Naive thymus-derived CD8-positive, alpha-beta T cell (primary cell): ENCODE data around the gene RPH3AL. TPM values are rescaled to one million over a fixed set of nuclear protein-coding genes. Genes with fewer than 3 reads are reported as not detected.
A peak's percentile ranks its signal among the peaks of the same experiment; 100 is the strongest.
"Not testable (repeated sequence)": the region's sequence is repeated elsewhere in the genome, so short reads cannot be mapped to it uniquely, and the experiment has no call there.

Experiments used
- ATAC-seq, 2 donors: fragments of 150-1000 bp; cut with Tn5 transposase in 1 of 2; sonication (Bioruptor Pico), chemical (Tn5 transposase) in 1 of 2; 1 replicate in 1 of 2; 2 replicates in 1 of 2; pipeline ENCODE4 v1.10.0; 2021; ENCODE audit warnings: mild to moderate bottlenecking in 2 of 2, moderate library complexity in 2 of 2
- POLR2A ChIA-PET: fragments of 350-600 bp; sonication (Branson Sonifier 250); formaldehyde crosslinking; loops from one replicate; lab custom pipeline; 2021; ENCODE audit warnings: antibody characterized with exemption; lab: Charles Lee
- DNase-seq, 10 donors: peaks; one replicate each; pipeline versions ENCODE4 v3.0.0 to v3.0.0-alpha.2; 2020 to 2022
- H3K27ac Mint-ChIP-seq, 10 donors: one replicate each; pipeline ENCODE4 v1.8.0; 2020 to 2022; ENCODE audit warnings: mild to moderate bottlenecking in 10 of 10, mixed read lengths in 10 of 10, moderate library complexity in 4 of 10, inconsistent platforms in 1 of 10
- H3K27me3 Mint-ChIP-seq, 5 donors: one replicate each; pipeline ENCODE4 v1.8.0; 2021 to 2022; ENCODE audit warnings: mixed read lengths in 5 of 5
- H3K36me3 Mint-ChIP-seq, 3 donors: one replicate each; pipeline ENCODE4 v1.8.0; 2020 to 2022; ENCODE audit warnings: mixed read lengths in 3 of 3, mild to moderate bottlenecking in 2 of 3, inconsistent platforms in 1 of 3
- H3K4me1 Mint-ChIP-seq, 4 donors: one replicate each; pipeline ENCODE4 v1.8.0; 2021 to 2022; ENCODE audit warnings: mixed read lengths in 4 of 4
- H3K4me3 Mint-ChIP-seq, 10 donors: one replicate each; pipeline ENCODE4 v1.8.0; 2020 to 2022; ENCODE audit warnings: mild to moderate bottlenecking in 10 of 10, mixed read lengths in 10 of 10, moderate library complexity in 6 of 10, inconsistent platforms in 1 of 10
- H3K9me3 Mint-ChIP-seq, 9 donors: one replicate each; pipeline ENCODE4 v1.8.0; 2020 to 2022; ENCODE audit warnings: mixed read lengths in 9 of 9, mild to moderate bottlenecking in 3 of 9, inconsistent platforms in 1 of 9, moderate library complexity in 1 of 9
- polyA plus RNA-seq, 3 donors: library from polyadenylated mRNA; unstranded; fragments of 300-500 nt; fragmentation: Illumina TruSeq; gene quantifications; one replicate each; pipeline ENCODE4 v1.2.3, GENCODE V29; 2021
- total RNA-seq, 8 experiments: library from RNA in 2 of 8; stranded (reverse) in 2 of 8; gene quantifications; one replicate each; pipeline ENCODE4 v1.2.3 and lab custom pipeline; 2021 to 2026

The RPH3AL gene
- total and polyA plus RNA-seq, 5 experiments from 2014 or later, result 1.9 to 30.0 (median 5.7) TPM

- POLR2A ChIA-PET, result no interaction called here
- Mint-ChIP-seq H3K27ac (no peak overlapping the region), H3K4me1 (no peaks in the 10 kb centered on the region), H3K4me3 (no peak overlapping the region), H3K27me3 (no peaks in the 10 kb centered on the region), H3K9me3 (no peaks in the 10 kb centered on the region), H3K36me3 (no peaks in the 10 kb centered on the region)
- DNase-seq (peak in 1 of 10 donors; percentile 46), ATAC-seq (no peak)
Measured at GRCh38 chr17:227078-227945, 125.3 kb downstream of the RPH3AL start.

- Mint-ChIP-seq H3K4me3 (no peak overlapping the region), H3K4me1 (no peaks in the 10 kb centered on the region), H3K27me3 (no peaks in the 10 kb centered on the region), H3K36me3 (no peaks in the 10 kb centered on the region), H3K27ac (no peak overlapping the region), H3K9me3 (no peaks in the 10 kb centered on the region)
- POLR2A ChIA-PET, result no interaction called here
- DNase-seq (peak in 1 of 10 donors; percentile 30), ATAC-seq (no peak)
Measured at GRCh38 chr17:226108-227077, 126.2 kb downstream of the RPH3AL start.

GRCh38 chr17:225551-225950 lies 127.1 kb downstream of the RPH3AL start:
- ATAC-seq, result no peak
- H3K36me3 Mint-ChIP-seq, result no peaks in the 10 kb centered on the region
- H3K27ac Mint-ChIP-seq, result no peak overlapping the region
- peak in 1 of 10 donors; percentile 1 for DNase-seq
- H3K9me3 Mint-ChIP-seq, result no peaks in the 10 kb centered on the region
- no peaks in the 10 kb centered on the region for H3K4me1 Mint-ChIP-seq
- POLR2A ChIA-PET, result no interaction called here
- no peaks in the 10 kb centered on the region for H3K27me3 Mint-ChIP-seq
- H3K4me3 Mint-ChIP-seq, result no peak overlapping the region

- DNase-seq, H3K9me3 Mint-ChIP-seq, H3K27me3 Mint-ChIP-seq, H3K4me1 Mint-ChIP-seq, POLR2A ChIA-PET, H3K36me3 Mint-ChIP-seq, H3K4me3 Mint-ChIP-seq, ATAC-seq: not testable (repeated sequence)
- peak overlapping the region in 2 of 10 donors; percentile 0 to 40 for H3K27ac Mint-ChIP-seq
Measured at GRCh38 chr17:224576-224975, 128.0 kb downstream of the RPH3AL start.

- POLR2A ChIA-PET, result no interaction called here
- no peaks in the 10 kb centered on the region for H3K9me3 Mint-ChIP-seq
- no peaks in the 10 kb centered on the region for H3K4me1 Mint-ChIP-seq
- no peaks in the 10 kb centered on the region for H3K36me3 Mint-ChIP-seq
- no peak overlapping the region for H3K4me3 Mint-ChIP-seq
- no peaks in the 10 kb centered on the region for H3K27me3 Mint-ChIP-seq
- peak in 1 of 10 donors; percentile 24 for DNase-seq
- no peak for ATAC-seq
- peak overlapping the region in 1 of 10 donors; percentile 37 for H3K27ac Mint-ChIP-seq
Measured at GRCh38 chr17:223723-224471, 128.7 kb downstream of the RPH3AL start.

GRCh38 chr17:222172-222571 lies 130.4 kb downstream of the RPH3AL start:
- Mint-ChIP-seq H3K36me3 (no peaks in the 10 kb centered on the region), H3K9me3 (no peaks in the 10 kb centered on the region), H3K27me3 (no peaks in the 10 kb centered on the region), H3K4me3 (no peak overlapping the region), H3K4me1 (no peaks in the 10 kb centered on the region), H3K27ac (no peak overlapping the region)
- DNase-seq (peak in 1 of 10 donors; percentile 34), ATAC-seq (no peak)
- POLR2A ChIA-PET, result no interaction called here

- POLR2A ChIA-PET, result no interaction called here
- H3K4me3 Mint-ChIP-seq, result no peak overlapping the region
- H3K27me3 Mint-ChIP-seq, result no peaks in the 10 kb centered on the region
- no peaks in the 10 kb centered on the region for H3K4me1 Mint-ChIP-seq
- no peaks in the 10 kb centered on the region for H3K9me3 Mint-ChIP-seq
- no peak for ATAC-seq
- no peaks in the 10 kb centered on the region for H3K36me3 Mint-ChIP-seq
- H3K27ac Mint-ChIP-seq, result peak overlapping the region in 1 of 10 donors; percentile 13
- DNase-seq, result peak in 1 of 10 donors; percentile 34
Measured at GRCh38 chr17:219696-220095, 132.9 kb downstream of the RPH3AL start.

GRCh38 chr17:218432-219110 lies 134.0 kb downstream of the RPH3AL start:
- Mint-ChIP-seq H3K9me3 (no peaks in the 10 kb centered on the region), H3K4me1 (no peaks in the 10 kb centered on the region), H3K36me3 (no peaks in the 10 kb centered on the region), H3K27ac (no peak overlapping the region), H3K4me3 (no peak overlapping the region), H3K27me3 (no peaks in the 10 kb centered on the region)
- ATAC-seq, result no peak
- POLR2A ChIA-PET, result no interaction called here
- peak in 1 of 10 donors; percentile 8 for DNase-seq

- Mint-ChIP-seq H3K36me3 (no peaks in the 10 kb centered on the region), H3K4me1 (no peaks in the 10 kb centered on the region), H3K27ac (peak overlapping the region in 2 of 10 donors; percentile 85 to 88), H3K4me3 (peak overlapping the region in 1 of 10 donors; percentile 70), H3K27me3 (no peaks in the 10 kb centered on the region), H3K9me3 (peaks cover 0 to 2% (median 0%) of the 10 kb centered on the region in 9 donors)
- no peak for ATAC-seq
- POLR2A ChIA-PET, result no interaction called here
- no peak for DNase-seq
Measured at GRCh38 chr17:216625-217024, 136.0 kb downstream of the RPH3AL start.

- H3K36me3 Mint-ChIP-seq, POLR2A ChIA-PET, H3K4me1 Mint-ChIP-seq, H3K27me3 Mint-ChIP-seq, H3K9me3 Mint-ChIP-seq, ATAC-seq: not testable (repeated sequence)
- H3K27ac Mint-ChIP-seq, result peak overlapping the region in 2 of 10 donors; percentile 85 to 89
- H3K4me3 Mint-ChIP-seq, result peak overlapping the region in 1 of 10 donors; percentile 73
- DNase-seq, result peak in 2 of 10 donors; percentile 8 to 19
Measured at GRCh38 chr17:215563-216478, 136.8 kb downstream of the RPH3AL start.

GRCh38 chr17:214881-215331 lies 137.7 kb downstream of the RPH3AL start:
- H3K4me1 Mint-ChIP-seq, result no peaks in the 10 kb centered on the region
- H3K36me3 Mint-ChIP-seq, result no peaks in the 10 kb centered on the region
- POLR2A ChIA-PET, result no interaction called here
- ATAC-seq (no peak), DNase-seq (no peak)
- H3K27ac Mint-ChIP-seq, result peak overlapping the region in 2 of 10 donors; percentile 79 to 89
- H3K27me3 Mint-ChIP-seq, result peaks cover 0 to 2% (median 0%) of the 10 kb centered on the region in 5 donors
- peaks cover 0 to 2% (median 0%) of the 10 kb centered on the region in 9 donors for H3K9me3 Mint-ChIP-seq
- peak overlapping the region in 1 of 10 donors; percentile 73 for H3K4me3 Mint-ChIP-seq
